GM23338 (cell line): ENCODE results near the gene ORC3. TPM values are rescaled to one million over a fixed set of nuclear protein-coding genes. Genes with fewer than 3 reads are reported as not detected.
"Not testable (repeated sequence)": the region's sequence is repeated elsewhere in the genome, so short reads cannot be mapped to it uniquely, and the experiment has no call there.

ENCODE experiments used
- ATAC-seq: fragments of 200-7000 bp; cut with Tn5 transposase; 3 replicates; pipeline ENCODE4 v1.9.1; 2020
- DNase-seq: peaks from one replicate; pipeline ENCODE4 v3.0.0-alpha.2; 2015; ENCODE audit warnings: low spot score
- H2AFZ ChIP-seq: fragments of 200-600 bp; sonication (generic); 2 replicates; pipeline ENCODE4 v1.8.0; 2016; ENCODE audit warnings: antibody characterized with exemption, mild to moderate bottlenecking, moderate library complexity
- H3F3A ChIP-seq: fragments of 200-600 bp; sonication (generic); replicated peaks from 2 replicates; pipeline ENCODE4 v1.8.0; 2017; ENCODE audit warnings: antibody characterized with exemption, mixed run types, low read depth
- H3K27ac ChIP-seq: fragments of 200-600 bp; sonication (generic); 2 replicates; pipeline ENCODE4 v1.6.1; 2016; ENCODE audit warnings: low read depth
- H3K27me3 ChIP-seq: fragments of 200-600 bp; sonication (generic); 2 replicates; pipeline ENCODE4 v1.8.0; 2016; ENCODE audit warnings: mild to moderate bottlenecking, mixed run types, moderate library complexity; ENCODE audit not compliant: insufficient read depth
- H3K36me3 ChIP-seq: fragments of 200-600 bp; sonication (generic); 2 replicates; pipeline ENCODE4 v1.8.0; 2016; ENCODE audit warnings: mild to moderate bottlenecking; ENCODE audit not compliant: insufficient read depth
- H3K4me1 ChIP-seq: fragments of 200-600 bp; sonication (generic); 2 replicates; pipeline ENCODE4 v1.8.0; 2016; ENCODE audit warnings: mild to moderate bottlenecking, moderate library complexity; ENCODE audit not compliant: insufficient read depth
- H3K4me2 ChIP-seq: fragments of 200-600 bp; sonication (generic); 2 replicates; pipeline ENCODE4 v1.7.1; 2017; ENCODE audit warnings: mixed run types
- H3K4me3 ChIP-seq: fragments of 200-600 bp; sonication (generic); 2 replicates; pipeline ENCODE4 v1.6.1; 2016; ENCODE audit warnings: mixed run types
- H3K79me2 ChIP-seq: fragments of 200-600 bp; sonication (generic); replicated peaks from 2 replicates; pipeline ENCODE4 v1.8.0; 2017; ENCODE audit warnings: mild to moderate bottlenecking; ENCODE audit not compliant: insufficient read depth
- H3K9me2 ChIP-seq: fragments of 200-600 bp; sonication (generic); 2 replicates; pipeline ENCODE4 v1.8.0; 2017; ENCODE audit not compliant: insufficient read depth
- H4K20me1 ChIP-seq: fragments of 200-600 bp; sonication (generic); replicated peaks from 2 replicates; pipeline ENCODE4 v1.8.0; 2017; ENCODE audit warnings: mild to moderate bottlenecking; ENCODE audit not compliant: insufficient read depth
- H3K27ac Mint-ChIP-seq: 2 replicates; pipeline ENCODE4 v1.8.0; 2020; ENCODE audit warnings: inconsistent platforms, mild to moderate bottlenecking, moderate library complexity, mixed read lengths
- H3K27me3 Mint-ChIP-seq: 3 replicates; pipeline ENCODE4 v1.8.0; 2022; ENCODE audit warnings: low read depth, mild to moderate bottlenecking, moderate library complexity, mixed read lengths, inconsistent platforms; ENCODE audit not compliant: insufficient read depth, poor library complexity
- H3K36me3 Mint-ChIP-seq: 3 replicates; pipeline ENCODE4 v1.8.0; 2021; ENCODE audit warnings: low read depth, mild to moderate bottlenecking, inconsistent platforms, moderate library complexity, mixed read lengths
- H3K4me1 Mint-ChIP-seq: 3 replicates; pipeline ENCODE4 v1.8.0; 2020; ENCODE audit warnings: mild to moderate bottlenecking, inconsistent platforms, mixed read lengths
- H3K4me3 Mint-ChIP-seq: 3 replicates; pipeline ENCODE4 v1.8.0; 2021; ENCODE audit warnings: moderate library complexity, mild to moderate bottlenecking, inconsistent platforms, mixed read lengths
- H3K9me3 Mint-ChIP-seq: 3 replicates; pipeline ENCODE4 v1.8.0; 2020; ENCODE audit warnings: moderate library complexity, mild to moderate bottlenecking, inconsistent platforms, mixed read lengths
- EZH2phosphoT487 ChIP-seq: fragments of 200-600 bp; sonication (generic); IDR thresholded peaks from one replicate; pipeline ENCODE4 v1.8.1; 2018; ENCODE audit warnings: antibody characterized with exemption; ENCODE audit not compliant: unreplicated experiment
- POLR2AphosphoS5 ChIP-seq: IDR thresholded peaks from 2 replicates; pipeline ENCODE4 v1.6.1; 2016; ENCODE audit warnings: antibody characterized with exemption, low read depth
- STAT1 ChIP-seq: IDR thresholded peaks from one replicate; pipeline ENCODE4 v1.6.1; 2016; ENCODE audit warnings: antibody characterized with exemption; ENCODE audit not compliant: unreplicated experiment
- ZNF331 ChIP-seq: fragments of 250-450 bp; sonication (Bioruptor Pico); IDR thresholded peaks from 2 replicates; pipeline ENCODE4 v1.5.0; 2020; ENCODE audit warnings: low read depth, mild to moderate bottlenecking, moderate library complexity
- polyA plus RNA-seq: library from polyadenylated mRNA; unstranded; fragments of >200 nt; fragmentation: Nextera tagmentation; extraction: Ambion mirVana; gene quantifications from 2 replicates; pipeline ENCODE4 v1.2.1, GENCODE V29; 2016
- total RNA-seq: library from RNA; depleted of rRNA; stranded (reverse); fragments of >200 nt; shearing (Covaris generic); gene quantifications from 2 replicates; pipeline ENCODE4 v1.2.3, GENCODE V29; 2014
- TF ChIP-seq, protein P1 (sequence below): fragments of 250-450 bp; sonication (Bioruptor Pico); IDR thresholded peaks from 2 replicates; pipeline ENCODE4 v1.5.0; 2020; ENCODE audit warnings: mild to moderate bottlenecking, moderate library complexity
- TF ChIP-seq, protein P2 (sequence below): IDR thresholded peaks from one replicate; pipeline ENCODE4 v1.6.1; 2018; ENCODE audit warnings: antibody characterized with exemption; ENCODE audit not compliant: unreplicated experiment

The ORC3 gene
- total and polyA plus RNA-seq, 2 experiments from 2014 or later, result 53.1 to 78.4 TPM

DNA sequence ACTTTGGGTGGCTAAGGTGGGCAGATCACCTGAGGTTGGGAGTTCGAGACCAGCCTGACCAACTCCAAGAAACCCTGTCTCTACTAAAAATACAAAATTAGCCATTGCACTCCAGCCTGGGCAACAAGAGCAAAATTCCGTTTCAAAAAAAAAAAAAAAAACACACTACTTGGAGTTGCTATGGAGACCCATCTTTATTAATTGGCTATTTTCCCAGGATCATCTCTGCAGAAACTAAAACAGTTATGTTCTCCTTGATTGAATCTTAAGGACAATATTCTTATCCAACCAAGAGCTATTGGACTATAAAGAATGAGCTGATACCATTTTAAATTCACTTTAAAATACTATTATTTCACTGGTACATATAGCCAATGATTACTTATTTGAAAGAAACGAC is 97.4 kb downstream of the ORC3 start (continued):
- TF ChIP-seq, protein P1, sequence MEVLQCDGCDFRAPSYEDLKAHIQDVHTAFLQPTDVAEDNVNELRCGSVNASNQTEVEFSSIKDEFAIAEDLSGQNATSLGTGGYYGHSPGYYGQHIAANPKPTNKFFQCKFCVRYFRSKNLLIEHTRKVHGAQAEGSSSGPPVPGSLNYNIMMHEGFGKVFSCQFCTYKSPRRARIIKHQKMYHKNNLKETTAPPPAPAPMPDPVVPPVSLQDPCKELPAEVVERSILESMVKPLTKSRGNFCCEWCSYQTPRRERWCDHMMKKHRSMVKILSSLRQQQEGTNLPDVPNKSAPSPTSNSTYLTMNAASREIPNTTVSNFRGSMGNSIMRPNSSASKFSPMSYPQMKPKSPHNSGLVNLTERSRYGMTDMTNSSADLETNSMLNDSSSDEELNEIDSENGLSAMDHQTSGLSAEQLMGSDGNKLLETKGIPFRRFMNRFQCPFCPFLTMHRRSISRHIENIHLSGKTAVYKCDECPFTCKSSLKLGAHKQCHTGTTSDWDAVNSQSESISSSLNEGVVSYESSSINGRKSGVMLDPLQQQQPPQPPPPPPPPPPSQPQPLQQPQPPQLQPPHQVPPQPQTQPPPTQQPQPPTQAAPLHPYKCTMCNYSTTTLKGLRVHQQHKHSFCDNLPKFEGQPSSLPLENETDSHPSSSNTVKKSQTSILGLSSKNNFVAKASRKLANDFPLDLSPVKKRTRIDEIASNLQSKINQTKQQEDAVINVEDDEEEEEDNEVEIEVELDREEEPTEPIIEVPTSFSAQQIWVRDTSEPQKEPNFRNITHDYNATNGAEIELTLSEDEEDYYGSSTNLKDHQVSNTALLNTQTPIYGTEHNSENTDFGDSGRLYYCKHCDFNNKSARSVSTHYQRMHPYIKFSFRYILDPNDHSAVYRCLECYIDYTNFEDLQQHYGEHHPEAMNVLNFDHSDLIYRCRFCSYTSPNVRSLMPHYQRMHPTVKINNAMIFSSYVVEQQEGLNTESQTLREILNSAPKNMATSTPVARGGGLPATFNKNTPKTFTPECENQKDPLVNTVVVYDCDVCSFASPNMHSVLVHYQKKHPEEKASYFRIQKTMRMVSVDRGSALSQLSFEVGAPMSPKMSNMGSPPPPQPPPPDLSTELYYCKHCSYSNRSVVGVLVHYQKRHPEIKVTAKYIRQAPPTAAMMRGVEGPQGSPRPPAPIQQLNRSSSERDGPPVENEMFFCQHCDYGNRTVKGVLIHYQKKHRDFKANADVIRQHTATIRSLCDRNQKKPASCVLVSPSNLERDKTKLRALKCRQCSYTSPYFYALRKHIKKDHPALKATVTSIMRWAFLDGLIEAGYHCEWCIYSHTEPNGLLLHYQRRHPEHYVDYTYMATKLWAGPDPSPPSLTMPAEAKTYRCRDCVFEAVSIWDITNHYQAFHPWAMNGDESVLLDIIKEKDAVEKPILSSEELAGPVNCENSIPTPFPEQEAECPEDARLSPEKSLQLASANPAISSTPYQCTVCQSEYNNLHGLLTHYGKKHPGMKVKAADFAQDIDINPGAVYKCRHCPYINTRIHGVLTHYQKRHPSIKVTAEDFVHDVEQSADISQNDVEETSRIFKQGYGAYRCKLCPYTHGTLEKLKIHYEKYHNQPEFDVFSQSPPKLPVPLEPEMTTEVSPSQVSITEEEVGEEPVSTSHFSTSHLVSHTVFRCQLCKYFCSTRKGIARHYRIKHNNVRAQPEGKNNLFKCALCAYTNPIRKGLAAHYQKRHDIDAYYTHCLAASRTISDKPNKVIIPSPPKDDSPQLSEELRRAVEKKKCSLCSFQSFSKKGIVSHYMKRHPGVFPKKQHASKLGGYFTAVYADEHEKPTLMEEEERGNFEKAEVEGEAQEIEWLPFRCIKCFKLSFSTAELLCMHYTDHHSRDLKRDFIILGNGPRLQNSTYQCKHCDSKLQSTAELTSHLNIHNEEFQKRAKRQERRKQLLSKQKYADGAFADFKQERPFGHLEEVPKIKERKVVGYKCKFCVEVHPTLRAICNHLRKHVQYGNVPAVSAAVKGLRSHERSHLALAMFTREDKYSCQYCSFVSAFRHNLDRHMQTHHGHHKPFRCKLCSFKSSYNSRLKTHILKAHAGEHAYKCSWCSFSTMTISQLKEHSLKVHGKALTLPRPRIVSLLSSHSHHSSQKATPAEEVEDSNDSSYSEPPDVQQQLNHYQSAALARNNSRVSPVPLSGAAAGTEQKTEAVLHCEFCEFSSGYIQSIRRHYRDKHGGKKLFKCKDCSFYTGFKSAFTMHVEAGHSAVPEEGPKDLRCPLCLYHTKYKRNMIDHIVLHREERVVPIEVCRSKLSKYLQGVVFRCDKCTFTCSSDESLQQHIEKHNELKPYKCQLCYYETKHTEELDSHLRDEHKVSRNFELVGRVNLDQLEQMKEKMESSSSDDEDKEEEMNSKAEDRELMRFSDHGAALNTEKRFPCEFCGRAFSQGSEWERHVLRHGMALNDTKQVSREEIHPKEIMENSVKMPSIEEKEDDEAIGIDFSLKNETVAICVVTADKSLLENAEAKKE (CRISPR knock-in tag), result no peak
- TF ChIP-seq EZH2phosphoT487 (no peak), STAT1 (no peak), ZNF331 (CRISPR knock-in tag) (no peak), POLR2AphosphoS5 (no peak)
- TF ChIP-seq, protein P2, sequence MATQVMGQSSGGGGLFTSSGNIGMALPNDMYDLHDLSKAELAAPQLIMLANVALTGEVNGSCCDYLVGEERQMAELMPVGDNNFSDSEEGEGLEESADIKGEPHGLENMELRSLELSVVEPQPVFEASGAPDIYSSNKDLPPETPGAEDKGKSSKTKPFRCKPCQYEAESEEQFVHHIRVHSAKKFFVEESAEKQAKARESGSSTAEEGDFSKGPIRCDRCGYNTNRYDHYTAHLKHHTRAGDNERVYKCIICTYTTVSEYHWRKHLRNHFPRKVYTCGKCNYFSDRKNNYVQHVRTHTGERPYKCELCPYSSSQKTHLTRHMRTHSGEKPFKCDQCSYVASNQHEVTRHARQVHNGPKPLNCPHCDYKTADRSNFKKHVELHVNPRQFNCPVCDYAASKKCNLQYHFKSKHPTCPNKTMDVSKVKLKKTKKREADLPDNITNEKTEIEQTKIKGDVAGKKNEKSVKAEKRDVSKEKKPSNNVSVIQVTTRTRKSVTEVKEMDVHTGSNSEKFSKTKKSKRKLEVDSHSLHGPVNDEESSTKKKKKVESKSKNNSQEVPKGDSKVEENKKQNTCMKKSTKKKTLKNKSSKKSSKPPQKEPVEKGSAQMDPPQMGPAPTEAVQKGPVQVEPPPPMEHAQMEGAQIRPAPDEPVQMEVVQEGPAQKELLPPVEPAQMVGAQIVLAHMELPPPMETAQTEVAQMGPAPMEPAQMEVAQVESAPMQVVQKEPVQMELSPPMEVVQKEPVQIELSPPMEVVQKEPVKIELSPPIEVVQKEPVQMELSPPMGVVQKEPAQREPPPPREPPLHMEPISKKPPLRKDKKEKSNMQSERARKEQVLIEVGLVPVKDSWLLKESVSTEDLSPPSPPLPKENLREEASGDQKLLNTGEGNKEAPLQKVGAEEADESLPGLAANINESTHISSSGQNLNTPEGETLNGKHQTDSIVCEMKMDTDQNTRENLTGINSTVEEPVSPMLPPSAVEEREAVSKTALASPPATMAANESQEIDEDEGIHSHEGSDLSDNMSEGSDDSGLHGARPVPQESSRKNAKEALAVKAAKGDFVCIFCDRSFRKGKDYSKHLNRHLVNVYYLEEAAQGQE, result no peak

DNA sequence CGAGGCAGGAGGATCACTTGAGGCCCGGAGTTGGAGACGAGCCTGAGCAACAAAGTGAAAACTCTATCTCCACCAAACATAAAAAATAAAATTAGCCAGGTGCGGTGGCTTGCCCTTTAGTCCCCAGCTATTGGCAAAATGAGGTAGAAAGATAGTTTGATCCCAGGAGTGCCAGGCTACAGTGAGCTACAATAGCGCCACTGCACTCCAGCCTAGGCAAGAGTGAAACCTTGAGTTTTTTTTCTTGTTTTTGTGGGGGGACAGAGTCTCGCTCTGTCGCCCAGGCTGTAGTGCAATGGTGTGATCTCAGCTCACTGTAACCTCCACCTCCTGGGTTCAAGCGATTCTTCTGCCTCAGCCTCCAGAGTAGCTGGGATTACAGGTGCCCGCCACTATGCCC is 98.0 kb downstream of the ORC3 start:
- not testable (repeated sequence) for H3K9me2 ChIP-seq

More for the DNA sequence above, 98.0 kb downstream of the ORC3 start:
- H3K4me1 ChIP-seq, result peaks cover 44% of the 10 kb centered on the region
- not testable (repeated sequence) for H3K27me3 ChIP-seq, H2AFZ ChIP-seq, H3K9me3 Mint-ChIP-seq, H3K36me3 ChIP-seq, DNase-seq, H3K4me3 Mint-ChIP-seq, H3K27me3 Mint-ChIP-seq, ATAC-seq, H3K27ac Mint-ChIP-seq, H3K27ac ChIP-seq, H3F3A ChIP-seq, H3K4me2 ChIP-seq, H3K4me3 ChIP-seq
- peaks cover 91% of the 10 kb centered on the region for H4K20me1 ChIP-seq
- H3K79me2 ChIP-seq, result peaks cover 100% of the 10 kb centered on the region
- peaks cover 22% of the 10 kb centered on the region; the same call in 2 of the 3 replicates for H3K36me3 Mint-ChIP-seq
- H3K4me1 Mint-ChIP-seq, result peaks cover 52% of the 10 kb centered on the region
